Left forelimb (tissue), 1 donor: ENCODE results near the gene HSPA4L.

Experiments
- DNase-seq: peaks from one replicate; pipeline ENCODE4 v3.0.0-alpha.2; 2018; ENCODE audit warnings: low spot score

HSPA4L gene

GRCh38 chr4:127870281-127870680 is 88.2 kb downstream of the HSPA4L start:
- DNase-seq: no peak

- DNase-seq: no peak
Observed at GRCh38 chr4:127870688-127871087, 88.6 kb downstream of the HSPA4L start.

- no peak for DNase-seq
Observed at GRCh38 chr4:127875791-127876190, 93.7 kb downstream of the HSPA4L start.

DNA sequence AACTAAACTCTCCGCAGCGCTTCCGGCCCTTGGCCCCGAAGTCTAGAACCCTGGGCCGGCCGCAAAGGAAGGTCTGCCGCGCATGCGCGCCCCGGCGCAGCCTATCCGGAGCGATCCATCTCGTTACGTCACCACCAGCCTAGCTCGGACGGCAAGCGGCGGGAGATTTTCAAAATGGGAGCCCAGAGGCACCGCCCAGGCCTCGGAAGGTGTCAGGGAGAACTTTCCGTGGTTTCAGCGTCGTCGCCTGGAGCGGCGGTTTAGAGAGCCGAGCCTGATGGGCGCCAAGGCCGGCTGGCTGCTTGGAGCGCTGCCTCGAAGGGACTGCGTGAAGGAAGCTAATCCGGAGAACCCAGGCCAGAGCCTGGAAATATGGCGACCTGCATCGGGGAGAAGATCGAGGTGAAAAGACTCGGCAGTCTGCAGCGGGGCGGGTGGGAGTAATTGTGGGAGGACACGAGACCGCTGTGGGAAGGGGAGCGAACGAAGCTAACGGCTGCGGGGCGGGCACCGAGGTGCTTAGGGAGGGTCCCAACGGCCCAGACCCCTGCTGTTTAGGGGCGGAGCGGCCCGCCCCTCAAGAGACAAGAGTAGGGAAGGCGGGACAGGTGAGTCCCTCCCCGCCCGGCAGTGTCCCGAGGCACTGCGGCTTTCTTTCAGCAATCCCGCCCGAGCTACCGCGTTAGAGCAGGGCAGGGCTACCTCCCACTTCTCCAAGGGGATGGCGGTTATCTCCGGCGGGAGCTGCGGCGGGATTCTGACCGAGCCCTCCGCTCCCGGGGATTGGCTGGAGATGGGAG is 98.8 kb downstream of the HSPA4L start, which contains the start of gene PLK4:
Gene PLK4, plus strand, starts transcription at position 131 of the 800 bp plus-strand sequence. Its CDS starts 242 bp downstream, at position 373.
- DNase-seq: peak; percentile 99

GRCh38 chr4:127881563-127881864 is 99.4 kb downstream of the HSPA4L start:
- DNase-seq: no peak

DNA sequence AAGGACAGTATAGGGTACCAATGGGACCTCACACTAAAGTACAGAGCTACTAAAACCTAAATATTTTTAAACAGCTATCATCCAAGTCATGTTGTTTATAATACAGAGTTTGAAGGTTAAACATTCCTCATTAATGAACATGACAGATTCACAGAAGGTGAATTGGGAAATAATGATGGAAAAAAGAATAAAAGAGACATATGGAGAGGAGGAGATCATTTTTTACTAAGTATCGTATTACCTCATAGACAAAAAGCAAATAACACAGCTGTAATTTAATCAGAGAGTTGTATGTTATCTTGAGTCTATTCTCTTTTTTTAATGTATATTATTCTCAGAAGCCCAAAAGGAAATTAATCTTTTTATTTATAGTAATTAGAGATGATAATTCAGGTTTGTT is 106.4 kb downstream of the HSPA4L start:
- DNase-seq: no peak

DNA sequence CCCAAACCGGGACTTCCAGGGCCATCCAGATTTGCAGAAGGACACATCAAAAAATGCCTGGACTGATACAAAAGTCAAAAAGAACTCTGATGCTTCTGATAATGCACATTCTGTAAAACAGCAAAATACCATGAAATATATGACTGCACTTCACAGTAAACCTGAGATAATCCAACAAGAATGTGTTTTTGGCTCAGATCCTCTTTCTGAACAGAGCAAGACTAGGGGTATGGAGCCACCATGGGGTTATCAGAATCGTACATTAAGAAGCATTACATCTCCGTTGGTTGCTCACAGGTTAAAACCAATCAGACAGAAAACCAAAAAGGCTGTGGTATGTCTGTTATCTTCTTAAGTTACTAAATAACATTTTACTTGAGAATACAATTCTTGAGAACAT is 107.8 kb downstream of the HSPA4L start:
- no peak for DNase-seq
